HG03095 (cell line): ENCODE results near the gene EMC6.

Experiments used
- ATAC-seq: cut with Tn5 transposase; IDR thresholded peaks from one replicate; pipeline ENCODE4 v1.9.1; 2021; ENCODE audit warnings: moderate library complexity; ENCODE audit not compliant: unreplicated experiment

The EMC6 gene

GRCh38 chr17:3668279-3669084 lies at the start of gene EMC6, which contains the start of gene TAX1BP3:
TSS of gene EMC6 (plus strand) at chr17:3668812. CDS start at chr17:3669147, 335 bp downstream.
TSS of gene TAX1BP3 (minus strand) at chr17:3668578. CDS start at chr17:3668526, 52 bp downstream.
- peak; percentile 77 for ATAC-seq

- no peak for ATAC-seq
These were observed 47.4 kb upstream of the EMC6 start for GRCh38 chr17:3621146-3621720.

- no peak for ATAC-seq
These were observed 45.5 kb upstream of the EMC6 start for GRCh38 chr17:3622977-3623594.

- no peak for ATAC-seq
These were observed 41.5 kb upstream of the EMC6 start for GRCh38 chr17:3626831-3627768.

GRCh38 chr17:3627769-3628167 lies 40.8 kb upstream of the EMC6 start:
- ATAC-seq: no peak

GRCh38 chr17:3630781-3631180 lies 37.8 kb upstream of the EMC6 start:
- ATAC-seq: no peak

- ATAC-seq: no peak
These were observed 36.3 kb upstream of the EMC6 start for GRCh38 chr17:3632287-3632686.

GRCh38 chr17:3635474-3636153 lies 33.0 kb upstream of the EMC6 start:
- ATAC-seq: peak; percentile 12

GRCh38 chr17:3636154-3636907 lies 32.3 kb upstream of the EMC6 start, which contains the start of the genes CTNS and SHPK:
TSS of gene CTNS (plus strand) at chr17:3636760. CDS start at chr17:3640207, 3,447 bp downstream.
TSS of gene SHPK (minus strand) at chr17:3636250. CDS start at chr17:3636219, 31 bp downstream.
- peak; percentile 86 for ATAC-seq

GRCh38 chr17:3636908-3637373 lies 31.7 kb upstream of the EMC6 start:
- ATAC-seq: peak; percentile 13

- ATAC-seq: no peak
These were observed 28.5 kb upstream of the EMC6 start for GRCh38 chr17:3639981-3640596.

- no peak for ATAC-seq
These were observed 27.6 kb upstream of the EMC6 start for GRCh38 chr17:3641014-3641413.

- no peak for ATAC-seq
These were observed 26.7 kb upstream of the EMC6 start for GRCh38 chr17:3641717-3642486.

- no peak for ATAC-seq
These were observed 24.7 kb upstream of the EMC6 start for GRCh38 chr17:3643889-3644349.

- ATAC-seq: no peak
These were observed 23.3 kb upstream of the EMC6 start for GRCh38 chr17:3645310-3645709.

- ATAC-seq: no peak
These were observed 21.4 kb upstream of the EMC6 start for GRCh38 chr17:3647251-3647650.

- no peak for ATAC-seq
These were observed 20.6 kb upstream of the EMC6 start for GRCh38 chr17:3647769-3648555.
